T follicular helper cell (primary cell): ENCODE results near the gene CABP7.

Experiments used
- DNase-seq: peaks from one replicate; pipeline ENCODE4 v3.0.0-alpha.2; 2020; ENCODE audit warnings: low read depth

Gene CABP7

GRCh38 chr22:29722587-29722986, 2.8 kb downstream of the CABP7 start:
- DNase-seq: no peak

GRCh38 chr22:29723766-29724165, 4.0 kb downstream of the CABP7 start:
- no peak for DNase-seq

- DNase-seq: no peak
Measured at GRCh38 chr22:29724843-29725242, 5.0 kb downstream of the CABP7 start.

GRCh38 chr22:29726106-29726505, 6.3 kb downstream of the CABP7 start:
- no peak for DNase-seq

GRCh38 chr22:29726512-29727130, 6.8 kb downstream of the CABP7 start:
- no peak for DNase-seq

GRCh38 chr22:29727131-29727523, 7.3 kb downstream of the CABP7 start:
- DNase-seq: no peak

- no peak for DNase-seq
Measured at GRCh38 chr22:29729161-29729560, 9.4 kb downstream of the CABP7 start.

GRCh38 chr22:29731058-29731850, 11.5 kb downstream of the CABP7 start:
- no peak for DNase-seq

GRCh38 chr22:29732883-29733282, 13.1 kb downstream of the CABP7 start:
- no peak for DNase-seq

- DNase-seq: no peak
Measured at GRCh38 chr22:29733362-29734201, 13.8 kb downstream of the CABP7 start.

GRCh38 chr22:29734406-29734805, 14.6 kb downstream of the CABP7 start:
- DNase-seq: no peak

GRCh38 chr22:29734838-29735237, 15.0 kb downstream of the CABP7 start:
- no peak for DNase-seq

- DNase-seq: no peak
Measured at GRCh38 chr22:29735416-29735815, 15.6 kb downstream of the CABP7 start.

GRCh38 chr22:29737251-29738117, 17.7 kb downstream of the CABP7 start:
- DNase-seq: no peak

- no peak for DNase-seq
Measured at GRCh38 chr22:29738118-29738815, 18.5 kb downstream of the CABP7 start.

- DNase-seq: no peak
Measured at GRCh38 chr22:29739346-29739875, 19.6 kb downstream of the CABP7 start.

GRCh38 chr22:29740216-29740615, 20.4 kb downstream of the CABP7 start:
- DNase-seq: no peak

- no peak for DNase-seq
Measured at GRCh38 chr22:29741926-29742325, 22.1 kb downstream of the CABP7 start.

GRCh38 chr22:29742326-29742725, 22.5 kb downstream of the CABP7 start:
- DNase-seq: no peak

GRCh38 chr22:29744902-29745301, 25.1 kb downstream of the CABP7 start:
- no peak for DNase-seq

GRCh38 chr22:29747832-29748231, 28.0 kb downstream of the CABP7 start:
- no peak for DNase-seq
